Tibial nerve (tissue), 4 donors: ENCODE results near the gene MCRS1. TPM values are rescaled to one million over a fixed set of nuclear protein-coding genes. Genes with fewer than 3 reads are reported as not detected.
"Not testable (repeated sequence)": the region's sequence is repeated elsewhere in the genome, so short reads cannot be mapped to it uniquely, and the experiment has no call there.

Source experiments
- DNase-seq, 2 donors: peaks; one replicate each; pipeline ENCODE4 v3.0.0-alpha.2; 2019; ENCODE audit warnings: low spot score in 2 of 2
- H3K27ac ChIP-seq, 4 donors: fragments of 200-600 bp; sonication (generic) in 3 of 4; one replicate each; pipeline ENCODE4 v1.5.1; 2017 to 2019; ENCODE audit warnings: mild to moderate bottlenecking in 1 of 4
- H3K27me3 ChIP-seq, 2 donors: fragments of 200-600 bp; sonication (generic) in 1 of 2; one replicate each; pipeline versions ENCODE4 v1.5.1 to v1.6.0; 2017 to 2019
- H3K36me3 ChIP-seq, 3 donors: fragments of 200-600 bp; sonication (generic); one replicate each; pipeline ENCODE4 v1.5.1; 2018 to 2019
- H3K4me1 ChIP-seq, 4 donors: fragments of 200-600 bp; sonication (generic) in 3 of 4; one replicate each; pipeline ENCODE4 v1.5.1; 2017 to 2019
- H3K4me3 ChIP-seq, 4 donors: fragments of 200-600 bp; sonication (generic) in 3 of 4; one replicate each; pipeline ENCODE4 v1.5.1; 2017 to 2019; ENCODE audit warnings: mild to moderate bottlenecking in 1 of 4, moderate library complexity in 1 of 4
- H3K9me3 ChIP-seq, 4 donors: fragments of 200-600 bp; sonication (generic) in 3 of 4; one replicate each; pipeline ENCODE4 v1.5.1; 2017 to 2019
- POLR2A ChIP-seq, 2 donors: fragments of 450-650 bp; IDR thresholded peaks; one replicate each; pipeline ENCODE4 v1.6.1; 2017; ENCODE audit warnings: antibody characterized with exemption in 2 of 2, mild to moderate bottlenecking in 2 of 2, moderate library complexity in 2 of 2
- WGBS, 2 donors: methylation state at CpG; one replicate each; pipeline ENCODE4 v1.1.5; 2018; 5-methylcytosine and 5-hydroxymethylcytosine counted together
- small RNA-seq: library from RNA; depleted of rRNA; stranded (forward); fragments of <200 nt; gene quantifications from one replicate; pipeline ENCODE3, GENCODE V24; 2016
- total RNA-seq, 4 donors: library from RNA; depleted of rRNA; stranded (reverse); fragments of >200 nt; gene quantifications; one replicate each; pipeline ENCODE4 v1.1.0, GENCODE V29; 2016

MCRS1 gene
- total RNA-seq, 4 donors from 2014 or later, result 42.0 to 67.2 (median 64.5) TPM

- no peak for TF ChIP-seq POLR2A (IDR thresholded peaks at IDR 0.05)
- DNase-seq, result no peak
Observed at GRCh38 chr12:49511410-49511809, 56.5 kb downstream of the MCRS1 start.

GRCh38 chr12:49509681-49510080, 58.3 kb downstream of the MCRS1 start:
- not testable (repeated sequence) for DNase-seq, H3K4me1 ChIP-seq, H3K27me3 ChIP-seq, H3K4me3 ChIP-seq, H3K27ac ChIP-seq, H3K36me3 ChIP-seq, H3K9me3 ChIP-seq
- WGBS, 2 donors, result 89 to 92% methylated on average over 8 of the region's 8 CpGs

More at GRCh38 chr12:49511410-49511809, 56.5 kb downstream of the MCRS1 start:
- Histone ChIP-seq H3K36me3 (peaks cover 0 to 1% (median 0%) of the 10 kb centered on the region in 3 donors), H3K27ac (no peak overlapping the region), H3K9me3 (no peaks in the 10 kb centered on the region), H3K4me1 (no peaks in the 10 kb centered on the region), H3K27me3 (no peaks in the 10 kb centered on the region), H3K4me3 (no peak overlapping the region)

Small RNA genes within 50 kb of the gene (small RNA-seq; reads per million reads assigned to genes)
- not detected for gene POLR2KP1
- gene RNU6-834P, result not detected

Other genes with a start within 250 kb of the MCRS1 start
- gene TROAP, start 244.9 kb downstream of the MCRS1 start, total RNA-seq, result 1 to 10 TPM in 2 of 4 donors, under 1 TPM in 1, not detected in 1; 0.30 to 6.5 (median 3.1) TPM
- gene C1QL4, start 231.0 kb downstream of the MCRS1 start, total RNA-seq, result not detected
- gene DNAJC22, start 221.3 kb downstream of the MCRS1 start, total RNA-seq, result not detected
- 10 to 100 TPM in 2 of 4 donors, 1 to 10 TPM in 2; 5.9 to 14.7 (median 9.8) TPM for gene SPATS2, start 200.7 kb downstream of the MCRS1 start, total RNA-seq
- gene KCNH3, start 29.1 kb downstream of the MCRS1 start, total RNA-seq, result under 1 TPM in 2 of 4 donors, not detected in 2; 0.21 to 0.30 TPM
- under 1 TPM in 3 of 4 donors, not detected in 1; 0.42 to 0.98 (median 0.44) TPM for gene FAM186B, start 37.5 kb upstream of the MCRS1 start, total RNA-seq
- gene PRPF40B, start 55.4 kb upstream of the MCRS1 start, total RNA-seq, result 10 to 100 TPM; 18.1 to 36.0 (median 21.4) TPM
- gene FMNL3, start 139.3 kb upstream of the MCRS1 start, total RNA-seq, result 10 to 100 TPM; 48.3 to 64.2 (median 58.9) TPM
- 100 to 1,000 TPM; 284 to 404 (median 325) TPM for gene TMBIM6, start 173.4 kb upstream of the MCRS1 start, total RNA-seq